Lower lobe of right lung (tissue), 2 donors: Measurements from ENCODE around the gene IL17RC. TPM values are rescaled to one million over a fixed set of nuclear protein-coding genes. Genes with fewer than 3 reads are reported as not detected.
"Not testable (repeated sequence)": the region's sequence is repeated elsewhere in the genome, so short reads cannot be mapped to it uniquely, and the experiment has no call there.

Experiments
- ATAC-seq, 2 donors: fragments of 200-7000 bp; cut with Tn5 transposase; one replicate each; pipeline ENCODE4 v1.9.1; 2020 to 2022; ENCODE audit warnings: mild to moderate bottlenecking in 2 of 2, moderate library complexity in 2 of 2
- DNase-seq: peaks from one replicate; pipeline ENCODE4 v3.0.0-alpha.2; 2020
- H3K27ac ChIP-seq: fragments of 200-600 bp; one replicate; pipeline ENCODE4 v1.8.0; 2022
- H3K27me3 ChIP-seq: fragments of 200-600 bp; one replicate; pipeline ENCODE4 v1.8.0; 2022; ENCODE audit warnings: low read depth
- H3K36me3 ChIP-seq: fragments of 200-600 bp; one replicate; pipeline ENCODE4 v1.8.0; 2022; ENCODE audit warnings: mild to moderate bottlenecking
- H3K4me1 ChIP-seq: fragments of 200-600 bp; one replicate; pipeline ENCODE4 v1.8.0; 2022
- H3K4me3 ChIP-seq: fragments of 200-600 bp; one replicate; pipeline ENCODE4 v1.8.0; 2022; ENCODE audit warnings: mild to moderate bottlenecking
- H3K9me3 ChIP-seq: fragments of 200-600 bp; one replicate; pipeline ENCODE4 v1.8.0; 2022
- intact Hi-C: fragments of 100-400 bp; cut with DNase I; formaldehyde crosslinking; loops from one replicate; pipeline ENCODE4 v1.11.0; 2022
- total RNA-seq: library from RNA; stranded (reverse); fragmentation: NEBNext Ultra II Directional; extraction: Animal tissue kit (Norgen Biotek cat#: 25700); gene quantifications from one replicate; pipeline ENCODE4 v1.2.1, GENCODE V29; 2021
- TF ChIP-seq, protein P1 (sequence below): fragments of 200-600 bp; IDR thresholded peaks from one replicate; pipeline ENCODE4 v1.8.0; 2022; ENCODE audit warnings: antibody characterized with exemption, mild to moderate bottlenecking
- donor health status: DM: no; HTN: yes; CAD: no; lungs with severe emphysema.

Gene IL17RC
- total RNA-seq, 1 donor from 2014 or later: 27.2 TPM

DNA sequence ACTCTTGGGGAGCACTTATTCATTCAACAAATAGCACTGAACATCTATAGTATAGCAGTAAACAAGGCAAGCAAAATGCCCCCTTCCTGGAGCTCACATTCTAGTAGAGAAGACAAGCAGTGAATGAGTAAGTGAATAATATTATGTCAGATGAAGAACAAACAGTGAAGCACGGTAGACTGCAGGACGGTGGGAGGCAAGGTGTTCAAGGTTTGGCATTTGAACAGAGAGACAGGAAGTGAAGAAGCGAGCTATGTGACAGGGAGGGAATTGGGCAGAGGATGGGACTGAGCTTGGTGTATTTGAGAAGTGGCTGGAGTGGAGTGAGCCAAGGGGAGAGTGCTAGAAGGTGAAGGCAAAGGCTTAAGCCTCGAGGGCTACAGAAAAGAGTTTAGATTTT lies 18.1 kb downstream of the IL17RC start:
- DNase-seq: no peak
- Histone ChIP-seq H3K4me1 (peaks cover 39% of the 10 kb centered on the region), H3K36me3 (peaks cover 48% of the 10 kb centered on the region), H3K4me3 (peak overlapping the region; percentile 95), H3K9me3 (no peaks in the 10 kb centered on the region), H3K27ac (no peak overlapping the region), H3K27me3 (no peaks in the 10 kb centered on the region)
- TF ChIP-seq, protein P1, sequence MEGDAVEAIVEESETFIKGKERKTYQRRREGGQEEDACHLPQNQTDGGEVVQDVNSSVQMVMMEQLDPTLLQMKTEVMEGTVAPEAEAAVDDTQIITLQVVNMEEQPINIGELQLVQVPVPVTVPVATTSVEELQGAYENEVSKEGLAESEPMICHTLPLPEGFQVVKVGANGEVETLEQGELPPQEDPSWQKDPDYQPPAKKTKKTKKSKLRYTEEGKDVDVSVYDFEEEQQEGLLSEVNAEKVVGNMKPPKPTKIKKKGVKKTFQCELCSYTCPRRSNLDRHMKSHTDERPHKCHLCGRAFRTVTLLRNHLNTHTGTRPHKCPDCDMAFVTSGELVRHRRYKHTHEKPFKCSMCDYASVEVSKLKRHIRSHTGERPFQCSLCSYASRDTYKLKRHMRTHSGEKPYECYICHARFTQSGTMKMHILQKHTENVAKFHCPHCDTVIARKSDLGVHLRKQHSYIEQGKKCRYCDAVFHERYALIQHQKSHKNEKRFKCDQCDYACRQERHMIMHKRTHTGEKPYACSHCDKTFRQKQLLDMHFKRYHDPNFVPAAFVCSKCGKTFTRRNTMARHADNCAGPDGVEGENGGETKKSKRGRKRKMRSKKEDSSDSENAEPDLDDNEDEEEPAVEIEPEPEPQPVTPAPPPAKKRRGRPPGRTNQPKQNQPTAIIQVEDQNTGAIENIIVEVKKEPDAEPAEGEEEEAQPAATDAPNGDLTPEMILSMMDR: no peak
- intact Hi-C loops: no loop called here
- no peak for ATAC-seq

GRCh38 chr3:9935966-9936510 lies 19.1 kb downstream of the IL17RC start:
- intact Hi-C loops: no loop called here

GRCh38 chr3:9937486-9938238 lies 20.8 kb downstream of the IL17RC start:
- ATAC-seq (no peak), DNase-seq (no peak)
- Histone ChIP-seq H3K27ac (no peak overlapping the region), H3K4me3 (no peak overlapping the region), H3K4me1 (peaks cover 28% of the 10 kb centered on the region), H3K9me3 (no peaks in the 10 kb centered on the region), H3K27me3 (no peaks in the 10 kb centered on the region), H3K36me3 (peaks cover 49% of the 10 kb centered on the region)
- intact Hi-C loops: no loop called here
- TF ChIP-seq, protein P1: no peak

More at GRCh38 chr3:9935966-9936510, 19.1 kb downstream of the IL17RC start:
- Histone ChIP-seq H3K27me3 (no peaks in the 10 kb centered on the region), H3K4me3 (no peak overlapping the region), H3K27ac (no peak overlapping the region), H3K36me3 (peaks cover 41% of the 10 kb centered on the region), H3K4me1 (peaks cover 39% of the 10 kb centered on the region), H3K9me3 (no peaks in the 10 kb centered on the region)
- TF ChIP-seq, protein P1: no peak
- no peak for ATAC-seq
- no peak for DNase-seq

GRCh38 chr3:9938966-9939365 lies 22.1 kb downstream of the IL17RC start:
- Histone ChIP-seq H3K4me3 (no peak overlapping the region), H3K27ac (no peak overlapping the region), H3K4me1 (peaks cover 24% of the 10 kb centered on the region), H3K27me3 (no peaks in the 10 kb centered on the region), H3K9me3 (no peaks in the 10 kb centered on the region), H3K36me3 (peaks cover 62% of the 10 kb centered on the region)
- DNase-seq (no peak), ATAC-seq (no peak)
- TF ChIP-seq, protein P1: no peak
- intact Hi-C loops: no loop called here

DNA sequence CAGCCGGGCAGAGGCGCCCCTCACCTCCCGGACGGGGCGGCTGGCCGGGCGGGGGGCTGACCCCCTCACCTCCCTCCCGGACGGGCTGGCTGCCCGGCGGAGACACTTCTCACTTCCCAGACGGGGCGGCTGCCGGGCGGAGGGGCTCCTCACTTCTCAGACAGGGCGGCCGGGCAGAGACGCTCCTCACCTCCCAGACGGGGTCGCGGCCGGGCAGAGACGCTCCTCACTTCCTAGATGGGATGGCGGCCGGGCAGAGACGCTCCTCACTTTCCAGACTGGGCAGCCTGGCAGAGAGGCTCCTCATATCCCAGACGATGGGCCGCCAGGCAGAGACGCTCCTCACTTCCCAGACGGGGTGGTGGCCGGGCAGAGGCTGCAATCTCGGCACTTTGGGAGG lies 23.0 kb downstream of the IL17RC start:
- intact Hi-C loops, H3K9me3 ChIP-seq, DNase-seq, H3K4me3 ChIP-seq, H3K27ac ChIP-seq, ATAC-seq, H3K27me3 ChIP-seq: not testable (repeated sequence)
- H3K4me1 ChIP-seq: peaks cover 18% of the 10 kb centered on the region
- peaks cover 69% of the 10 kb centered on the region for H3K36me3 ChIP-seq

- TF ChIP-seq, protein P1: no peak
- Histone ChIP-seq H3K4me3 (no peak overlapping the region), H3K27me3 (no peaks in the 10 kb centered on the region), H3K36me3 (peaks cover 68% of the 10 kb centered on the region), H3K27ac (no peak overlapping the region), H3K9me3 (no peaks in the 10 kb centered on the region), H3K4me1 (peaks cover 9% of the 10 kb centered on the region)
- no peak for DNase-seq
- intact Hi-C loops: no loop called here
- no peak for ATAC-seq
These were observed 23.8 kb downstream of the IL17RC start for GRCh38 chr3:9940746-9941145.
